ENCODE data around the gene CDC25A. TPM values are rescaled to one million over a fixed set of nuclear protein-coding genes. Genes with fewer than 3 reads are reported as not detected.

CDC25A gene
- total and polyA plus RNA-seq, 2 of the 13 experiments (the other 11 are each of a cell fraction or from before 2014, with no cell fraction given), result 7.9 to 45.4 TPM

DNA sequence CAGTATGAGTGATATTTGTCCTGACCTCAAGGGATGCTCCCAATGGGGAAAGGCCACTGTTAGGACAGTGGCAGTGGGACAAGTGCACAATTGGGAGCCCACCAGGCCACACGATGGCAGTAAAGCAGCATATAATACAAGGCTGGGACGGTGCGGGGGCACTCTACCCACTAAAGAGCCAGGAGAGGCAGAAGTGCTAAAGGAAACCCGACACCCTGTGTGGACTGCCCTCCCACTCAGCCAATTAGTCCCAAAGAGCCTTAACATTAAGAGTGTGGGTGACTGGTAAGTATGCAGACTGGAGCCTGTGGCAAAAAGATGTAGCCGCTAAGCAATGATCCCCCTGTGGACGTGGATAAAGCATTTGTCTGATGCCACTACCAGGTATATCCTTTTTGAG, 44.5 kb upstream of the CDC25A start:
- Histone ChIP-seq H3K79me2 (ENCODE audit: insufficient read depth, low read length) (no peaks in the 10 kb centered on the region), H3K4me1 (ENCODE audit: insufficient read depth, low read length) (peaks cover 42% of the 10 kb centered on the region), H3K9ac (ENCODE audit: insufficient read depth, low read depth, low read length) (no peak overlapping the region; the same call in 1 of the 2 replicates), H2AFZ (ENCODE audit: low read length) (peak overlapping the region; percentile 93), H3K9me3 (ENCODE audit: low read length) (no peaks in the 10 kb centered on the region), H3K4me2 (ENCODE audit: low read depth, low read length) (peak overlapping the region; percentile 64), H3K27me3 (ENCODE audit: control insufficient read depth in 1 of 2, insufficient read depth in 2 of 2, low read length in 2 of 2) (no peaks in the 10 kb centered on the region), H3K27ac (ENCODE audit: extremely low read length, insufficient read depth, low read length) (no peak overlapping the region), H3K36me3 (replicated peaks in 1 of 2; ENCODE audit: control insufficient read depth in 1 of 2, insufficient read depth in 2 of 2, low read length in 2 of 2) (no peaks in the 10 kb centered on the region), H4K20me1 (ENCODE audit: insufficient read depth, low read length) (no peaks in the 10 kb centered on the region), H3K4me3 (replicated peaks in 1 of 3; ENCODE audit: insufficient read depth in 1 of 3, low read depth in 2 of 3, low read length in 3 of 3) (peak overlapping the region in 2 of 3 experiments; percentile 6 to 45; a peak in 1 of 6 replicates)
- 18% methylated on average over 6 of the region's 6 CpGs for WGBS (ENCODE audit: low lambda C conversion rate)
- intact Hi-C loops (cut with micrococcal nuclease; ENCODE audit: unreplicated experiment) (loop anchor here (2.0 kb wide), 1 partner anchor 204 kb away; no protein-coding TSS in a partner anchor), in situ Hi-C loops (cut with HindIII; ENCODE audit: extremely low pct_ligation_motif_present, low pct_unique_long_range_greater_than_20kb) (loop anchor here (5.0 kb wide), 1 partner anchor 205 kb away; no protein-coding TSS in a partner anchor)
- POLR2A ChIA-PET, result no interaction called here
- CTCF ChIA-PET (ENCODE audit: low intra/inter-chr PET ratio, low total read pairs), result interaction anchor here (0.9 to 2.1 kb wide), 2 partner anchors 41 to 202 kb away, joined by 4 to 28 read pairs; no protein-coding TSS in a partner anchor
- DNase-seq (ENCODE audit: low spot score), result peak; percentile 76
- peak; percentile 98 for ATAC-seq
- no TSS peak for BruUV-seq (replicated peaks)
- peak; percentile 63 for FAIRE-seq
- TF ChIP-seq ETV6 (CRISPR knock-in tag; conservative IDR thresholded peaks at IDR 0.05), result no peak
- TF ChIP-seq ZMYM4 (CRISPR knock-in tag; IDR thresholded peaks at IDR 0.05), result peak; percentile 97
- no peak for TF ChIP-seq GPN1 (CRISPR knock-in tag; IDR thresholded peaks at IDR 0.05; ENCODE audit: borderline replicate concordance)
- TF ChIP-seq ZNF678 (CRISPR knock-in tag; IDR thresholded peaks at IDR 0.05), result no peak
- TF ChIP-seq IRX3 (CRISPR knock-in tag; IDR thresholded peaks at IDR 0.05; ENCODE audit: borderline replicate concordance, low read depth), result no peak
- 0 out of 2 replicates have a peak, but pooled peaks have one; percentile 25 for TF ChIP-seq DMAP1 (CRISPR knock-in tag; IDR thresholded peaks at IDR 0.05)
- no peak for TF ChIP-seq AKAP8 (CRISPR knock-in tag; IDR thresholded peaks at IDR 0.05)
- 0 out of 2 replicates have a peak, but pooled peaks have one; percentile 24 for TF ChIP-seq ZNF777 (CRISPR knock-in tag; IDR thresholded peaks at IDR 0.05)
- peak; percentile 25 for TF ChIP-seq ZNF781 (CRISPR knock-in tag; IDR thresholded peaks at IDR 0.05; ENCODE audit: borderline replicate concordance, not compliant biosample characterization)
- TF ChIP-seq GABPB1 (CRISPR knock-in tag; IDR thresholded peaks at IDR 0.05), result peak; percentile 37; the same call in 1 of the 2 replicates
- no peak for TF ChIP-seq ZNF207 (IDR thresholded peaks at IDR 0.05; ENCODE audit: borderline replicate concordance)
- TF ChIP-seq ZBTB42 (CRISPR knock-in tag; IDR thresholded peaks at IDR 0.05), result no peak
- TF ChIP-seq YEATS2 (CRISPR knock-in tag; IDR thresholded peaks at IDR 0.05; ENCODE audit: borderline replicate concordance), result no peak
- TF ChIP-seq ZNF792 (CRISPR knock-in tag; IDR thresholded peaks at IDR 0.05), result 0 out of 2 replicates have a peak, but pooled peaks have one; percentile 32
- peak; percentile 67 for TF ChIP-seq KAT8 (CRISPR knock-in tag; IDR thresholded peaks at IDR 0.05)
- TF ChIP-seq, protein P1, sequence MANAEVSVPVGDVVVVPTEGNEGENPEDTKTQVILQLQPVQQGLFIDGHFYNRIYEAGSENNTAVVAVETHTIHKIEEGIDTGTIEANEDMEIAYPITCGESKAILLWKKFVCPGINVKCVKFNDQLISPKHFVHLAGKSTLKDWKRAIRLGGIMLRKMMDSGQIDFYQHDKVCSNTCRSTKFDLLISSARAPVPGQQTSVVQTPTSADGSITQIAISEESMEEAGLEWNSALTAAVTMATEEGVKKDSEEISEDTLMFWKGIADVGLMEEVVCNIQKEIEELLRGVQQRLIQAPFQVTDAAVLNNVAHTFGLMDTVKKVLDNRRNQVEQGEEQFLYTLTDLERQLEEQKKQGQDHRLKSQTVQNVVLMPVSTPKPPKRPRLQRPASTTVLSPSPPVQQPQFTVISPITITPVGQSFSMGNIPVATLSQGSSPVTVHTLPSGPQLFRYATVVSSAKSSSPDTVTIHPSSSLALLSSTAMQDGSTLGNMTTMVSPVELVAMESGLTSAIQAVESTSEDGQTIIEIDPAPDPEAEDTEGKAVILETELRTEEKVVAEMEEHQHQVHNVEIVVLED (CRISPR knock-in tag; IDR thresholded peaks at IDR 0.05; ENCODE audit: borderline replicate concordance), result no peak; the same call in 1 of the 2 replicates
- TF ChIP-seq, protein P2, sequence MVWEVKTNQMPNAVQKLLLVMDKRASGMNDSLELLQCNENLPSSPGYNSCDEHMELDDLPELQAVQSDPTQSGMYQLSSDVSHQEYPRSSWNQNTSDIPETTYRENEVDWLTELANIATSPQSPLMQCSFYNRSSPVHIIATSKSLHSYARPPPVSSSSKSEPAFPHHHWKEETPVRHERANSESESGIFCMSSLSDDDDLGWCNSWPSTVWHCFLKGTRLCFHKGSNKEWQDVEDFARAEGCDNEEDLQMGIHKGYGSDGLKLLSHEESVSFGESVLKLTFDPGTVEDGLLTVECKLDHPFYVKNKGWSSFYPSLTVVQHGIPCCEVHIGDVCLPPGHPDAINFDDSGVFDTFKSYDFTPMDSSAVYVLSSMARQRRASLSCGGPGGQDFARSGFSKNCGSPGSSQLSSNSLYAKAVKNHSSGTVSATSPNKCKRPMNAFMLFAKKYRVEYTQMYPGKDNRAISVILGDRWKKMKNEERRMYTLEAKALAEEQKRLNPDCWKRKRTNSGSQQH (CRISPR knock-in tag; IDR thresholded peaks at IDR 0.05; ENCODE audit: low read depth), result peak; percentile 45; the same call in 1 of the 2 replicates
- TF ChIP-seq, protein P3, sequence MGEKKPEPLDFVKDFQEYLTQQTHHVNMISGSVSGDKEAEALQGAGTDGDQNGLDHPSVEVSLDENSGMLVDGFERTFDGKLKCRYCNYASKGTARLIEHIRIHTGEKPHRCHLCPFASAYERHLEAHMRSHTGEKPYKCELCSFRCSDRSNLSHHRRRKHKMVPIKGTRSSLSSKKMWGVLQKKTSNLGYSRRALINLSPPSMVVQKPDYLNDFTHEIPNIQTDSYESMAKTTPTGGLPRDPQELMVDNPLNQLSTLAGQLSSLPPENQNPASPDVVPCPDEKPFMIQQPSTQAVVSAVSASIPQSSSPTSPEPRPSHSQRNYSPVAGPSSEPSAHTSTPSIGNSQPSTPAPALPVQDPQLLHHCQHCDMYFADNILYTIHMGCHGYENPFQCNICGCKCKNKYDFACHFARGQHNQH (CRISPR knock-in tag; IDR thresholded peaks at IDR 0.05), result peak; percentile 65; the same call in 1 of the 2 replicates
- TF ChIP-seq SRSF1 (optimal IDR thresholded peaks at IDR 0.05; ENCODE audit: low read depth, low read length), result no peak
